ENCODE data around the gene PRMT1. TPM values are rescaled to one million over a fixed set of nuclear protein-coding genes. Genes with fewer than 3 reads are reported as not detected.

The PRMT1 gene
- total and polyA plus RNA-seq, 2 donors (not counting 1 experiment from before 2014, with no cell fraction given) = 175 to 310 TPM

DNA sequence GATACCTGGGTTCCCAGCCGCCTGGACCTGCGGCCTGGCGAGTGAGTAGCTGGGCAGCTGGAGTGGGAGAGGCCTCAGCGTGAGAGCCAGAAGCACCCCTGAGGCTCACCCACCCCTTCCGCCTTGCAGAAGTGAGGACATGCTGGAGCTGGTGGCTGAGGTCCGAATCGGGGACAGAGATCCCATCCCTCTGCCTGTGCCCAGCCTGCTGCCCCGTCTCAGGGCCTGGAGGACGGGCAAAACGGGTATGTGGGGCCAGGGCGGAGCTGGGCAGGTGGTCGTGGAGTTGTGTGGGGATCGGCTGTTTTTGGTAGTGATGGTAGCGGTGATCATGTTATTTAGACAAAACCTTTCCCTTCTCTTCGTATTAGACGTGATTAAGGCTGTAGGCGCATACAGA, 30.5 kb upstream of the PRMT1 start:
- WGBS (ENCODE audit: insufficient coverage) = 100% methylated on average over 15 of the region's 17 CpGs
- intact Hi-C loops (cut with micrococcal nuclease) = no loop called here
- Histone ChIP-seq H3K27me3 (replicated peaks in 1 of 4; ENCODE audit: control extremely low read depth in 1 of 4, control insufficient read depth in 3 of 4, insufficient read depth in 4 of 4, low read length in 3 of 4) (no peaks in the 10 kb centered on the region), H3K36me3 (replicated peaks in 1 of 2; ENCODE audit: control extremely low read depth in 1 of 2, control insufficient read depth in 1 of 2, extremely low read depth in 1 of 2, insufficient read depth in 2 of 2, low read length in 1 of 2) (peaks cover 0 to 50% of the 10 kb centered on the region in 2 experiments), H3K9ac (ENCODE audit: low read length) (no peak overlapping the region), H3K4me2 (replicated peaks; ENCODE audit: low read depth, low read length, poor library complexity, severe bottlenecking) (no peak overlapping the region), H3K4me3 (ENCODE audit: control extremely low read depth in 1 of 5, extremely low read depth in 1 of 5, insufficient read depth in 1 of 5, low read depth in 2 of 5, low read length in 4 of 5) (no peak overlapping the region), H3K4me1 (ENCODE audit: control insufficient read depth in 2 of 2, insufficient read depth in 2 of 2, low read length in 2 of 2) (peaks cover 12 to 24% of the 10 kb centered on the region in 2 donors), H3K27ac (ENCODE audit: low read length in 2 of 2) (no peak overlapping the region), H3K9me3 (ENCODE audit: control extremely low read depth in 1 of 3, control insufficient read depth in 2 of 3, insufficient read depth in 1 of 3, low read length in 2 of 3) (no peaks in the 10 kb centered on the region), H4K20me1 (ENCODE audit: control insufficient read depth, insufficient read depth, low read length, poor library complexity, severe bottlenecking) (peaks cover 38% of the 10 kb centered on the region), H3K79me2 (ENCODE audit: control insufficient read depth, insufficient read depth, low read length) (peaks cover 58% of the 10 kb centered on the region), H2AFZ (ENCODE audit: insufficient read depth, low read depth, low read length, poor library complexity, severe bottlenecking) (no peak overlapping the region)
- ChIA-PET POLR2A (no interaction called here), CTCF (interaction anchor here (0.7 kb wide), 1 partner anchor 140 kb away, joined by 3 read pairs; no protein-coding TSS in a partner anchor)
- no peak overlapping the region for H3K27ac Mint-ChIP-seq
- ATAC-seq (ENCODE audit: low read depth) (no peak), DNase-seq (no peak)
- H3K4me3 Mint-ChIP-seq = no peak overlapping the region
- H3K4me1 Mint-ChIP-seq = peaks cover 29% of the 10 kb centered on the region
- no peaks in the 10 kb centered on the region for H3K9me3 Mint-ChIP-seq (ENCODE audit: insufficient read depth)
- no peak for TF ChIP-seq EZH2 (IDR thresholded peaks at IDR 0.05; ENCODE audit: borderline replicate concordance, insufficient read depth, low read depth, low read length, poor library complexity, severe bottlenecking)
- TF ChIP-seq, protein P1, sequence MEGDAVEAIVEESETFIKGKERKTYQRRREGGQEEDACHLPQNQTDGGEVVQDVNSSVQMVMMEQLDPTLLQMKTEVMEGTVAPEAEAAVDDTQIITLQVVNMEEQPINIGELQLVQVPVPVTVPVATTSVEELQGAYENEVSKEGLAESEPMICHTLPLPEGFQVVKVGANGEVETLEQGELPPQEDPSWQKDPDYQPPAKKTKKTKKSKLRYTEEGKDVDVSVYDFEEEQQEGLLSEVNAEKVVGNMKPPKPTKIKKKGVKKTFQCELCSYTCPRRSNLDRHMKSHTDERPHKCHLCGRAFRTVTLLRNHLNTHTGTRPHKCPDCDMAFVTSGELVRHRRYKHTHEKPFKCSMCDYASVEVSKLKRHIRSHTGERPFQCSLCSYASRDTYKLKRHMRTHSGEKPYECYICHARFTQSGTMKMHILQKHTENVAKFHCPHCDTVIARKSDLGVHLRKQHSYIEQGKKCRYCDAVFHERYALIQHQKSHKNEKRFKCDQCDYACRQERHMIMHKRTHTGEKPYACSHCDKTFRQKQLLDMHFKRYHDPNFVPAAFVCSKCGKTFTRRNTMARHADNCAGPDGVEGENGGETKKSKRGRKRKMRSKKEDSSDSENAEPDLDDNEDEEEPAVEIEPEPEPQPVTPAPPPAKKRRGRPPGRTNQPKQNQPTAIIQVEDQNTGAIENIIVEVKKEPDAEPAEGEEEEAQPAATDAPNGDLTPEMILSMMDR (IDR thresholded peaks at IDR 0.05) = no peak
- H3K27me3 Mint-ChIP-seq = no peaks in the 10 kb centered on the region

DNA sequence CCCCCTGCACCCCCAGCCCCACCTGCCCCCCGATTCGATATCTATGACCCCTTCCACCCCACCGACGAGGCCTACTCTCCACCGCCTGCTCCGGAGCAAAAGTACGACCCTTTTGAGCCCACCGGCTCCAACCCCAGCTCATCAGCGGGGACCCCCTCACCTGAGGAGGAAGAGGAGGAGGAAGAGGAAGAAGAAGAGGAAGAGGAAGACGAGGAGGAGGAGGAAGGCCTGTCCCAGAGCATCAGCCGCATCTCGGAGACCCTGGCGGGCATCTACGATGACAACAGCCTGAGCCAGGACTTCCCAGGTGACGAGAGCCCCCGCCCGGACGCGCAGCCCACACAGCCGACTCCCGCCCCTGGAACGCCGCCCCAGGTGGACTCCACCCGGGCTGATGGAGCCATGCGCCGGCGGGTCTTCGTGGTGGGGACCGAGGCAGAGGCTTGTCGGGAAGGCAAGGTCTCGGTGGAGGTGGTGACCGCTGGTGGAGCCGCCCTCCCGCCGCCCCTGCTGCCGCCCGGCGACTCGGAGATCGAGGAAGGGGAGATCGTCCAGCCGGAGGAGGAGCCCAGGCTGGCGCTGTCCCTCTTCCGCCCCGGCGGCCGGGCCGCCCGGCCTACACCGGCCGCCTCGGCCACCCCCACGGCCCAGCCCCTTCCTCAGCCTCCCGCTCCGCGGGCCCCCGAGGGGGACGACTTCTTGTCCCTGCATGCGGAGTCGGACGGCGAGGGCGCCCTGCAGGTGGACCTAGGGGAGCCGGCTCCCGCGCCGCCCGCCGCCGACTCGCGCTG, 25.8 kb upstream of the PRMT1 start:
- ChIA-PET POLR2A (no interaction called here), CTCF (no interaction called here)
- Histone ChIP-seq H3K27me3 (replicated peaks in 1 of 4; ENCODE audit: control extremely low read depth in 1 of 4, control insufficient read depth in 3 of 4, insufficient read depth in 4 of 4, low read length in 3 of 4) (no peaks in the 10 kb centered on the region), H3K9ac (ENCODE audit: low read length) (no peak overlapping the region), H4K20me1 (ENCODE audit: control insufficient read depth, insufficient read depth, low read length, poor library complexity, severe bottlenecking) (peaks cover 44% of the 10 kb centered on the region), H2AFZ (ENCODE audit: insufficient read depth, low read depth, low read length, poor library complexity, severe bottlenecking) (no peak overlapping the region), H3K4me2 (replicated peaks; ENCODE audit: low read depth, low read length, poor library complexity, severe bottlenecking) (no peak overlapping the region), H3K27ac (ENCODE audit: low read length in 2 of 2) (no peak overlapping the region), H3K9me3 (ENCODE audit: control extremely low read depth in 1 of 3, control insufficient read depth in 2 of 3, insufficient read depth in 1 of 3, low read length in 2 of 3) (peaks cover 0 to 4% (median 0%) of the 10 kb centered on the region in 3 donors), H3K4me3 (ENCODE audit: control extremely low read depth in 1 of 5, extremely low read depth in 1 of 5, insufficient read depth in 1 of 5, low read depth in 2 of 5, low read length in 4 of 5) (no peak overlapping the region), H3K4me1 (ENCODE audit: control insufficient read depth in 2 of 2, insufficient read depth in 2 of 2, low read length in 2 of 2) (no peaks in the 10 kb centered on the region), H3K79me2 (ENCODE audit: control insufficient read depth, insufficient read depth, low read length) (peaks cover 31% of the 10 kb centered on the region), H3K36me3 (replicated peaks in 1 of 2; ENCODE audit: control extremely low read depth in 1 of 2, control insufficient read depth in 1 of 2, extremely low read depth in 1 of 2, insufficient read depth in 2 of 2, low read length in 1 of 2) (peaks cover 0 to 70% of the 10 kb centered on the region in 2 experiments)
- intact Hi-C loops (cut with micrococcal nuclease) = no loop called here
- ATAC-seq (ENCODE audit: low read depth) (no peak), DNase-seq (no peak)
- H3K4me1 Mint-ChIP-seq = no peaks in the 10 kb centered on the region
- H3K27ac Mint-ChIP-seq = no peak overlapping the region
- no peaks in the 10 kb centered on the region for H3K9me3 Mint-ChIP-seq (ENCODE audit: insufficient read depth)
- TF ChIP-seq, protein P1 (IDR thresholded peaks at IDR 0.05) = no peak
- no peak for TF ChIP-seq EZH2 (IDR thresholded peaks at IDR 0.05; ENCODE audit: borderline replicate concordance, insufficient read depth, low read depth, low read length, poor library complexity, severe bottlenecking)
- H3K4me3 Mint-ChIP-seq = no peak overlapping the region
- 98% methylated on average over 64 of the region's 72 CpGs for whole genome bisulfite sequencing (ENCODE audit: insufficient coverage)
- no peaks in the 10 kb centered on the region for H3K27me3 Mint-ChIP-seq

Data from B cell (primary cell).